GM21619 (cell line): ENCODE data around the gene G6PC3.
"Not testable (repeated sequence)": the region's sequence is repeated elsewhere in the genome, so short reads cannot be mapped to it uniquely, and the experiment has no call there.

ENCODE experiments used
- ATAC-seq: cut with Tn5 transposase; IDR thresholded peaks from one replicate; pipeline ENCODE4 v1.9.1; 2021; ENCODE audit not compliant: unreplicated experiment

G6PC3 gene

DNA sequence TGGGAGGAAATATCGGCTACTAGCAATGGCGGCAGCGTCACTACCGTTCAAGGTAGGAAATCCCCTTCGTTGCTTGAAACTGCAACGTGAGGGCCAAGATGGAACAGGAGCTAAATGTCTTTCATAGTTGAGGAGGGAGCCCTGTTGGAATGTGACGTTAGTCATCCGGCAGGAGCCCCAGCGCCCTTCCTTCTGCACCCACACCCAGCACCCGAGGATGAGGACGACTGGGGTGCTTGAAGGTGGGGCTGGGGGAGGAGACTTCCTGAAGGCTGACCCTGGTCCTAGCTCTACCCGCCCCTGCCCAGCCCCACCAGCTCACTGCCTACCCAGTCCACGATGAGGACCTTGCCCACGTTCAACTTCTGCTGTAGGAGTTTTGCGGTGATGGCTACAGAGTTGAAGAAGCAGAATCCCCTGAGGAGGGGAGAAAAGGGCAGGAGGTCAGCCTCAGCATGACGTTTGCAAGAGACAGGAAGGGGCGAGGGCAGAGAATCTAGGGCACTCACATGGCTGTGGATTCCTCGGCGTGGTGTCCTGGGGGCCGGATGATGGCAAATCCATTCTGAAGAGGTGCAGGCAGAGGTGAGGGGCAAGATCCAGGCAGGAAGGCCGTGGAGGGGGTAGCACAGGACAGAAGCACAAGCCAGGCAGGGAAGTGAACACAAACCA is 11.9 kb downstream of the G6PC3 start:
- ATAC-seq = no peak

DNA sequence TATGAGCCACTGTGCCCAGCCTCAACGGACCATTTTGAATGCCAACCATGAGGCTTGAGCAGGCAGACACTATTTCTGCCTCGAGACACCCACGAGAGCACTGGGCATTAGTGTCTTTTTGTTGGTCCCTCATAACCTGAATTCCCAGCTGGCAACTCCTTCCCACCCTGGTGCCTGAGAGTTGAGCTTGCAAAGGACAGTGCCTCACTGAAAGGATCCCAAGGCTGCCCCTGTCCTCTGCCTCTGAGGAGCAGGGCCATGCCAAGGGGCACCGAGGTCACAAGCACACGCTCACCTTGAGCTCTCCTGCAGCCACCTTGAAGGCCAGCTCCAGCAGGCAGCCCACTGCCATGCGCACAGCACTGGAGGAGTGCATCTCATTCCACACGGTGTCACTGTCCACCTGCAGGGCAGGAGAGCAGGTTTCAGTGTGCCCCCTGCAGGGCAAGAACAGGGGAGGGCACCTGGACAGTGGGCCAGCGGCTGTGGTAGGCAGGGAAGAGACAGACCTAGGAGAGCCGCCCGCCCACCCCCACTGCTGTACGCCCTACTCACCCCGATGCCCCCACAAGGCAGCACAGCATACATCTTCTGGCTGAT is 12.8 kb downstream of the G6PC3 start:
- no peak for ATAC-seq

DNA sequence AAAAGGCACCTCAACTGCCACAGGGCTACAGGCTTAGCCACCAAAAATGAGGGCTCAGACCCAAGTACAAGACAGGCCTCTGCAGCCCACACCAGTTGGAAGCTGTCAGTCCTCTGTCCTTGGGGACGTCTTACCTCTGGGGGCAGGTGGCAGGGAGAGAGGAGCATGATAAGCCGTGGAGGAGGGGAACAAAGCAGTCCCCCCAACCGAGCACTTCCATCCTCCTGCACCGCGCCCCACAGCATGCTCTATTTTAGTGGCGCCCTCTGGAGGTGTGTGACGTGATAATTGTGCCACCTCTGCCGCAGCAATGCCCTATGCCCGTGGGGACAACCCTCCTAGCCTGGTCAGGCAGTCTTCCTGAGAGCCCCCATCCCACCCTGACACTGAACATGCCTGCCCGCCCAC is 13.6 kb downstream of the G6PC3 start:
- ATAC-seq = no peak

DNA sequence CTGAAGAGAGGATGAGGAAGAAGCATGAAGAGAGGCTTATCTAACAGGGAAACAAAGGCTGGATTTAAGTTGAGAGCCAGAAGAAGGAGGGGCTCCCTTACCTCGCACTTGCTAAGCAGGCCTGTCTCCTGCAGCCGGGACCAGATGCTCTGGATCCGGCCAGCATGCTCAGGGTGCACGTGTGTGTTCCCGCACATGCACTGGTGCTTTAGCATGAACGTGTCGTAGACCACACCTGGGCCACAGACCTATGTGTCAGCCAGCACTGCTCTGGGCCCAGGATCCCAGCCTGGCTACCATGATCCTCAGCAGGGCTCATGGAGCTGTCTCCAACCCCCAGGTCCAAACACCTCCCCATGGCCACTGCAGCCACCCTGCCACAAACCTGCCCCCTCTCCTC is 14.4 kb downstream of the G6PC3 start:
- ATAC-seq = no peak

DNA sequence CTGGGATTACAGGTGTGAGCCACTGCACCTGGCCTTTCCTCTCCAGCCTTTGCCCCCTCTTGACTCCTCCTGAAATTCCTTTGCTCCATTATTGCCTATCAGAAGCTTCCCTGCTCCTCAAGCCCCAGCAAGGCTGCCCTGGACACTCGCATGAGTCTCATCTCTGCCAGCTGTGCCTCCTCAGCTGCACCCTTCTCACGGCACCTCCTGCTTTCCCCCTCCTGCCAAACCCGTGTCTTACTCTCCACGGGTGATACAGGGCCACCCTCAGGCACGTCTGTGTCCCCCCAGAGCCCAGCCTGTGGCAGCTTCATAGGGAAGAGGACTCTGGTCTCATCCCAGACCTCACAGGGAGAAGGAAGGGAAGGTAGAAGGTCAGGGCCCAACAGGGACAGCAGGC is 15.4 kb downstream of the G6PC3 start:
- no peak for ATAC-seq

DNA sequence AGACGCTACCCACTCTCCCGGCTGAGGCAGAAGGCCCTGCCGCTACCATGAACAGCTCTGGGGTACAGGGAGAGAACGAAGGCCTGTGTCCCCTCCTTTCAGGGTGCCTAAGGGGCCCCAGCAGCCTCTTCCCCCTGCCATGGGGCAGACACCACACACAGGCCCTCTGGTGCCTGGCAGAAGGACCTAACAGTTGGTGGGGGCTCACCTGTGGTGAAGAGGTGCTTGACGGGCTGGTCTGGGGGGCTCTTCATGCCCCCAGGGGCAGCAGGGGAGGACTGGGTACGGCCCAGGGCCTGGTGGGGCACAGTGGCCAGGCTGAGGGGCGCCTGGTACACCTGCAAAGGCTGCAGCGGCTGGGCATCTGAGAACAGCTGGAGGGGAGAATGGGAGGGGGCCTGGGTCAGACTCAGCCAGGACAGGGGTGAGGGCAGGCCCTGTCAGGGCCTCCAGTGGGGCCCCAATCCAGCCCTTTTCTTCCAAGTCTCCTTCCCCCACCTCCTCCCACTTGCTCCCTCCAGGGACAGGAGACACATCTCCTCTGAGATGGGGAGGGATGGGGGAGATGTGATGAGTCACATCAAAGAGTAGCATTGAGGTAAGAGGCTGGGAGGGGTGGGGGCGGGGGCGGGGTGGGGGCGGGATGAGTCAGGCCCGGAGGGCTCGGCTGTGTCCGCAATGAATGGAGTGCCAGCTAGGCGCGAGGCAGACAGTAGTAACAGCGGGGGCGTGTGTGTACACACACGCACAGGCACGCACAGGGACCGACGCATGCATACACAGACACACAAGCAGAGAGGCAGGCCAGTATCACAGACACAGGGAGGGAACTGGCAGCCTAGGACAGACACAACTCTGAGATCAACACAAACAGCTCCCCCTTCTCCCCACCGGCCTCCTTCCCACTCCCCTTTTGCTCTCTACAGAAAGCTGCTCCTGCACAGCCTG is 16.1 kb downstream of the G6PC3 start:
- no peak for ATAC-seq

DNA sequence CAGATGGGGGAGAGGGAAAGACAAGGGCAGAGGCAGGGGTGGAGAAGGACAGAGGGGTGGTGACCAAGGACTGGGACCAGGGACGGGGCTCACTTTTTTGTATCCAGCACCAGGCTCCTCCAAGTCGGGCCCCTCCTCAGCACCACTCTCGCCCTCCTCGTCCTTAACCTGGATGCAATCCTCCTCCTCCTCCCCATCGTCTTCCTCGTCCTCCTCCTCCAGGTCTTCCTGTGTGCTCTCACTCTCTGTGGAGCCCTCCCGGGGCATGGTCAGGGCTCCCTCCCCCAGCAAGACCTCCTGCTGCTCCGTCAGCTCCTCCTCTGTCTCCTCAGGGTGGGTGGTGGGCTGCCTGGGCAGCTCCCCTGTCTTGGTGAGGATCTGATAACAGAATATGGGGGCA is 16.8 kb downstream of the G6PC3 start:
- no peak for ATAC-seq

DNA sequence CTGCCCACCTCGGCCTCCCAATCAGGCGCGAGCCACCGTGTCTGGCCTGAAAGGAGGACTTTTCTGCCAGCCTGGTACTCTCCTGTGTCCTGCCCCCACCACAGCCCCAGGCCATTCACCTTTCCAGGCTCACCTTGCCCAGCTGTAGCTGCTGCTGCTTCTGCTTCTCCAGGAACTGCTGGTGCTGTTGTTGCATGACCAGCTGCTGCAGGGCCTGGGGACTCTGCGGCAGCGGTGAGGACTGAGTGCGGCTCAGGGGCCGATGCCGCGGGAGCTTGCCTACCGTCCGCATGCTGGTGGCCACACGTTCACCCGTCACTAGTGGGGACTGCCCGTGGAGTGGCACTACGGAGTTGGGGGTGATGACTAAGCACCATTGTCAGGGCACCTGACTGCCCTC is 17.7 kb downstream of the G6PC3 start:
- no peak for ATAC-seq

DNA sequence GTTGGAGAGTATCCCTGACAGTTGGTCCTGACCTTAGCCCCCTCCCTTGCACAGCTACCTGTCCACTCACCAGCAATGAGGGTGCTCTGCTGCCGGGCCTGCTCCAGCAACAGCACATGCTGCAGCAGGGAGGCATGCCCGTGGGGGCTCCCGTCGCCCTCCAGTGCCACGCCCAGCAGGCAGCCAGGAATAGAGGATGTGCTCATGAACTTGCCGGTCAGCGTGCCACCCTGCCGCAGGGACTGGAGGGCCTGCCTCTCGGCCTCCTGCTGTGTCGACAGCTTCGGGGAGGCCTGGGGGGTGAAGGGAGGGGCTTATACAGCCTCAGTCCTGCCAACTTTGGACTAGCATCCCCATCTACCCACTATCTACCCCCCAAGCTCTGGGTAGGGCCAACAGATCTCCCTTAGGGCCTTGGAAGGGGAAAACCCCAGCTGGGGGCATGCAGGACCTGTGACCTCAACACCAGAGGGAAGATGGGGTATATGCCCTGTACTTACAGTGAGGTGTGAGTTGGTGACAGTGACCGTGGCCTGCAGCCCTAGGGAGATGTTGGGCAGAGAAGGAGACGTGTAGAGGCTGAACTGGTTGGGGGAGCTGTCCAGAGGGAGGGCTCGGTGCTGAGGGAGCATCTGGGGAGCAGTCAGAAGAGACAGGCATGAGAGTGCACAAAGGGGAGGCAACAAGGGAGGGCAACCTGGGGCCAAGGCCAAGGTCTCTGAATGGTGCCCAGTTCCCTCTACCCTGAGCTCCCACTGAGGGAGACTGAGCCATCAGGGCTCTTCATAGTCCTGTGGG is 20.9 kb downstream of the G6PC3 start:
- no peak for ATAC-seq

DNA sequence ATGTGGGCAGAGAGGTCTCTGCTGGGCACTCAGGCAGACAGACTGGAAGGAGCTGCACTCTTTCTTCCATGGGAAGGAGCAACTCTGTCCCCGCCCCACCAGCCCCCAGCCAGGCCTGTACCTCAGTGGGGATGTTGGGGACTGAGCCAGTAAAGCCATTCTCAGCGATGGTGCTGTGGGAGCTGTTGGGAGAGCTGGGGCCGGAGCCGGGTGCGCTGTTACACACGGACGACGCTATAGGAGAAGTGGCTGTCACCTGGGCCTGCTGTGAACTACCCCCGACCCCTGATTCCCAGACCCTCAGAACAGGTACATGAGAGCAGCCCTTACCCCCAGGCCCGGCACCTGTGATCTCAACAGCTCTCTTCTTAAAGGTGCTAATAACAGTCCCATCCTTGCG is 21.5 kb downstream of the G6PC3 start:
- no peak for ATAC-seq

DNA sequence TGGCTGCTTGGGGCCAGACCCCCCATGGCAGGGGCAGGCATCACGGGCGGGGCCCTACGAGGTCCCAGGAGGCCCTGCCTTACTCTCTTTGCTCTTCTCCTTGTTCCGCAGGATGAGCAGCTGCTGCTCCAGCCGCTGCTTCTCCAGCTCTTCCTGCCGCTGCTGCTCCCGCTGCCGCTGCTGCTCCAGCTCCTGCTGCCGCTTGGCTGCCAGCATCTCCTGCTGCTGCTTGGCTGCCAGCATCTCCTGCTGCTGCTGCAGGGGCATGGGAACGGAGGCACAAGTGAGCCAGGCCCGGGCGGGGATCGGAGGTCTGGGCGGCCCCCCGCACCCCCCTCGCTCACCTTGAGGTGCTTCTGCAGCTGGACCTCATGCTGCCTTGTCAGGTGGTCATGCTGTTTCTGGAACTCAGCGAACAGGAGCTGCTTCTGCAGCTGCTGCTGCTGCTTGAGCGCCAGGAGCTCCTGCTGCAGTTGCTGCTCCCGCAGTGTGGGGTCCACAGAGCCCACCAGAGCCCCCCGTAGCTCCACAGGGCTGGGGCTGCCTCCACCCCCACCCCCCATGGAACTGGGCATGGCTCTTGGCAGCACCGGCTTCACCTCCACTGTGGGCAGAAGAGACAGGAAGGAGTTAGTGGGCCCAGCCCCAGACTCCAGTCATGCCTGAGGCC is 22.8 kb downstream of the G6PC3 start:
- ATAC-seq = no peak

DNA sequence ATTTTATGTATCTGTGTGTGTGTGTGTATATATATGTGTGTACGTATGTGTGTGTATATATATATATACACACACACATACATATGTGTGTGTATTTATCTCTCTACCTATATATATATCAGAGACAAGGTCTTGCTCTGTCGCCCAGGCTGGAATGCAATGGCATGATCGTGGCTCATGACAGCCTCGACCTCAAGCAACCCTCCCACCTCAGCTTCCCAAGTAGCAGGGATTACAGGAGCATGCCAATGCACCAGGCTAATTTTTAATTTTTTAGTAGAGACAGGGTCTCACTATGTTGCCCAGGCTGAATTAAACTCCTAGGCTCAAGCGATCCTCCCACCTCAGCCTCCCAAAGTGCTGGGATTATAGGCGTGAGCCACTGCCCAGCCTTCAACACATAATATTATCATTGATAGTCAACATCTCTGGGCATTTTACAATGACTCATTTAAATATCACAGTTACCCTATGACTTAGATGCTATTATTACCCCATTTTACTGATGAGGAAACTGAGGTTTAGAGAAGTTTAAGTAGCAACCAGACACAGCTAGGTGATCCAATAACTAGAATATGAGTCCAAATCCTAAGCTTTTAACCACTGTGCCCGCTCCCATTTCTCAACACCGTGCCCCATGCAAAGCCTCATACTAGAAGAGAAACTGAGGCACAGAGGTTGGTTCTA is 24.3 kb downstream of the G6PC3 start:
- no peak for ATAC-seq

DNA sequence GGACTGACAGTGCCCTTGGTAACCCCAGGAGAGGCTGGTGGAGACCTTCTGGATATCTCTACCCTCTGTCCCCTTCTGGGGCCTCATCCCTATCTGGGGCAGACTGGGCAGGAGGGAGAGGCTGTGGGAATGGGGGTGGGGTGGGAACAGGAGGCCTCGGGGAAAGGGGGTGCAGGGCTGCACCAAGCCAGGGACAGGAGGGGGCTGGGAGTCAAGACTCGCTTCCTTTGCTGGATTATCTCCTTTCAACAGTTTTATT is 24.8 kb downstream of the G6PC3 start:
- ATAC-seq = no peak

DNA sequence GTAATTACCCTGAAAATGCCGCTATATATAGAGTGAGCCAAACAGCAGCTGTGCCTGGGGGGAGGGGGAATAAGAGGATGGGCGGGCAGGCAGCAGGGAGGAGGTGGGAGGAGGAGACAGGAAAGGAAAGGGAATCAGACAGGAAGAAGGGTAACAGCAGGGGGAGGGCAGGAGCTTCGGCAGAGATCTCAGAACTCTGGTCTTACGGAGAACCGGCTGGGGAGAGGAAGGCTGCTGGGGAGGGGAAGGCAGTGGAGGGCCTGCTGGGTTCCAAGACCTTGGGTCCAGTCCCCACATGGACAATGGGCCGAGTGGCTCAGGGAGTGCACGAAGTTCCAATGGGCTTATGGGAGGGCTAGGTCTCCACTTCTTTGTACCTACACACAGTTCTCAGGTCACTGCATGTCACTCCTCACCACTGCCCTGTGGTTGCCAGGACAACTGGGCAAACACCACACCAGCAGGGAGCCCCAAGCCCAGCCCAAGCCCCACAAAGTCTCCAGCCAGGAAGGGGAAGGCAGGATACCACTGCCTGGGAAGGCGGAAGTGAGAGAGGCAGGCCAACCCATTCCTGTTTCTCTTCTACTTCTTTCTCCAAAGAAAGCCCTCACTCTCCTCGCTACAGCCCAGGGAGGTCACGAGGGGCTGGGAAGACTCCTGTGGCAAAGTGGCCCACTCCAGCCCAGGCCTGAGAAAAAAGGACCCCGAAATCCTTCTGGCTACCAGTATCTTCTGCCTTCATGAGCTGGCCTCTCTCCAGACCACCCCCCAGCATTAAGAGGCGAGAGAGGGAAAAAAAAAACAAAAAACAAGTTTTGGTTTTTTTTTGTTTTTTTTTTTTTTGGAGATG is 25.3 kb downstream of the G6PC3 start:
- ATAC-seq = no peak

DNA sequence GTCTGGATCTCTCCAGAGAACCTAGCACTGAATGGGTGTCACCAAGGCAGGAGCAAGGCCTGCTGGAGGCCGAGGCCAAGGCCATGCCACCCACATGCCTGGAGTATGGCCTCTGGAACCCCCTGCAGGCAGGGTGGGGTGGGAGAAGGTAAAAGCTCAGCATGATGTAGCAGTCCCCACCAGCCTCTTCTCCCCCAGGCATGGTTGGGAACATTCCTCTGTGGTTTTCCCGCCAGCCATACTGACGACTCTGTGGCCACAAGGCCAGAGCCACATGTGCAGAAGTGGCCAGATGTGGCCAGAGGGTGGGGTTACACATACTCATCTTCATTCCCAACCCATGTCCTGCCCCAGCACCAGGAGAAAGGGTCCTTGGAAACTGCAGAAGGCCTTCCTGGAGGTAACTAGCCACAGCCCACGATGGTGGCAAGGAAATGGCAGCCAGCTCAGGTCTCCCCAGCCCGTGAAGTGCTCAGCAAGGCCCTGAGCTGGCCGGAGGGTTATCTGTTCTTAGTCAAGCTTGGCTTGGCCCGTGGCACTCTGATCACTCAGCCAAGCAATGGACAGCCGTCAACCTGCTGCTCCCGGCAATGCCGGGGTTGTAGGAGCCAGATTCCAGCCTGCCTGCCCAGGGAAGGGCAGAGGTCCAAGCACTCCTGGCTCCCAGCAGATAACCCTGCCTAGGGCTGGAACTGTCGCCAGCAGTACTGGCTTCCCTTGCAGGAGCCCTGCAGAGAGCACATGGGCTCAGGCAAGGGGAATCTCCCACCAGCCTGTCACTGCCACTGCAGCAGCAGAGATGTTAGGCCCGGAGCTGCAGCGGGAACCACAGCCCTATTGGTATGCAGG is 26.8 kb downstream of the G6PC3 start:
- no peak for ATAC-seq

DNA sequence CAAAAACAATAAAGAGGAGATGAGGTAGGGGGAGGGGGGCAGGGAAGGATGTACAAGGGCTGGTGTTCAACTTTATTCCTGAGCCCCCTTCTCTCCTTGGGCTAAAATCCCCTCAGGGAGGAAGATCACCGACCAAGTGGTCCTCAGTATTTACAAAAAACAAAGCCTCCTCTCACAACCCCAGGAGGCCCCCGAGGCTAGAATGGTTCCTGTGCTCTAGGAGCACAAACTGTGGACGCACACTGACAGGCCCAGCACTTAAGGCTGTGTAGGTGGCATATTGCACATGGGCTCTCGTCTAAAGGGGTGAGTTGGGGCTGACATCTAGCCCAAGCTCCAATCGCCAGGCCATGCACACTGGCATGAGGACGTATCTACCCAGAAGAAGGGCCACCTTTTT is 31.3 kb downstream of the G6PC3 start:
- ATAC-seq = not testable (repeated sequence)

DNA sequence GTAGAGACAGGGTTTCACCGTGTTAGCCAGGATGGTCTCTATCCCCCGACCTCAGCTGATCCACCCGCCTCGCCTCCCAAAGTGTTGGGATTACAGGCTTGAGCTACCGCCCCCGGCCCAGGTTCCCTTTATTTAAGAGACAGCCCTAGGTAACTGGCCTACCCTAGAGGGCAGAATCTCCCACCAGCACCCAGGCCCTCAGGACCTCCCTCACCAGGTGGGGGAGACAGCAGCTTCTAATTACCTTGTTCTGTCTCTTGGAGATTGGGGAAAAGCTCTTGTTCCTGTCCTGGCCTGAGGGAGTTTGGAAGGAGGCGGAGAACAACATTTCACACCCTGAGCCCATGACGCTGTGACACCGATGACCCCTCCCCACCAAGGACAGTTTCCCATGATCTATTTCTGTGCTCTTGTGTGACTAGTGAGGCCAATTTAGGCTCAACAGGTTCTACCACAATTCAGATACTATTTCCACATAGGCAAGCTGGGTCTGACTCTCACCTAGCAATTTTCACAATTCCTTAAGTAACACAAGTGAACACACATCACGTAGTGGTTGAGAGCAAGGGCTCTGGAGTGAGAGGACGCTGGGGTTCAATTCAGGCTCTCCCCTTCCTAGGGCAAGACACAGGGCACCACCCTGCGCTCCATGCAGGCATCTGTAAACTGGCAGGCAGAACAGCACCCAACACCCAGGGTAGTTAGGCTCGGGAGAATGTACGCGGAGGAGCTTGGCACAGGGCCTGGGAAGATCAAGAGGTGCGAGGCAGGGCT is 32.5 kb downstream of the G6PC3 start:
- no peak for ATAC-seq

DNA sequence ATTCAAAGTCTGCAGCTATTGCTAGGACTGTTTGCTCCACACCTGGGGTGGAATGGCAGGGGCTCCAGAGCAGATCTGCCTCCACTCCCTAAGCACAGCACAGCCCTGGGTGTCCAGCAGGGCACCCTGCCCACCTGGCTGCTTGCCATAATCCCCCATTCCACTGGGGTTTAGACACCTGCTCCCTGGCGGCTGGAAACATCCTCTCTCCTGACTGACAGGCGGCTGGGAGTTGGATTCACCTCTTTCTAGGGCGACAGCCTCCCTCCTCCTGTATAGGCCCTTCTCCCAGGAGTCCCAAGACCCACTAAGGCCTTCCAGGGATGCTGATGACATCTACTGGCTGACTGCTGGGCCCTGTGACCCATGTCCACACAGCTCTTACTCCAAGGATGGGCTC is 34.9 kb downstream of the G6PC3 start:
- ATAC-seq = no peak
